HL-60 (cell line): Measurements from ENCODE around the gene OR8D2.

ENCODE experiments used
- DNase-seq, 2 experiments: peaks; one replicate each; pipeline ENCODE4 v3.0.0-alpha.2; 2010 to 2020; ENCODE audit warnings: low read depth in 1 of 2, low spot score in 1 of 2
- H3K27ac ChIP-seq: fragments of 250-450 bp; sonication (Bioruptor Pico); replicated peaks from 2 replicates; pipeline ENCODE4 v1.5.1; 2020; ENCODE audit warnings: mild to moderate bottlenecking, moderate library complexity
- H3K27me3 ChIP-seq: fragments of 250-450 bp; sonication (Bioruptor Pico); 2 replicates; pipeline ENCODE4 v1.5.1; 2021; ENCODE audit warnings: mild to moderate bottlenecking, moderate library complexity; ENCODE audit not compliant: insufficient read depth, poor library complexity, severe bottlenecking
- H3K4me3 ChIP-seq: replicated peaks from 2 replicates; pipeline ENCODE4 v1.5.1; 2011; ENCODE audit warnings: mild to moderate bottlenecking, control low read depth, low read length; ENCODE audit not compliant: insufficient read depth
- GABPA ChIP-seq: IDR thresholded peaks from 2 replicates; pipeline ENCODE4 v1.6.1; 2012; ENCODE audit warnings: low read depth
- POLR2AphosphoS5 ChIP-seq: IDR thresholded peaks from 2 replicates; pipeline ENCODE4 v1.6.1; 2012; ENCODE audit warnings: low read depth
- SPI1 ChIP-seq: IDR thresholded peaks from 2 replicates; pipeline ENCODE4 v1.6.1; 2012; ENCODE audit warnings: low read depth, mild to moderate bottlenecking, borderline replicate concordance
- TF ChIP-seq, protein P1 (sequence below): IDR thresholded peaks from 2 replicates; pipeline ENCODE4 v1.6.1; 2012; ENCODE audit warnings: low read depth; ENCODE audit not compliant: insufficient replicate concordance
- TF ChIP-seq, protein P2 (sequence below): IDR thresholded peaks from one replicate; pipeline ENCODE4 v1.5.1; 2011; ENCODE audit warnings: low read length, control low read depth, inconsistent platforms; ENCODE audit not compliant: insufficient read depth

OR8D2 gene

DNA sequence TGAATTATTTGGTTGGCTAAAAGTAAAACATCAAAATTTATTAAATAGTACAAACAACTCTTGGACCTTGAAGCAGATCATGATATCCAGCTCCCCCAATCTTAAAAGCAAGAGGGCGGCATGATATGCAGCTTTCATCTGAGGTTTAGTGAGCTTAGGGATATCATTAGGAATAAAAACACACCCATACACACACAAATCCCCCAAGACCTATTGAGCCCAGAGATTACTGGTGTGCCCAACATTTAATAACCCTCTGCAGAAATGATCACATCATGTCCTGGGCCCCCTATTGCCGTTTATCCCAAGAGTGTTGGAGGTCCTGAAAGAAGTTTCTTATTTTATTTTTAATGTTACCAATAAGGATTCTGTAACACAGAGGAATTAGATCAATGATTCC, 6.1 kb downstream of the OR8D2 start, which contains the start of gene OR8D1:
Gene OR8D1 (minus strand): TSS at position 101 of the 400 bp plus-strand sequence. CDS start 3,183 bp downstream, outside the sequence.
- no peak for TF ChIP-seq POLR2AphosphoS5
- TF ChIP-seq GABPA: no peak
- DNase-seq: no peak
- no peak within 1 kb of the TSS for H3K4me3 ChIP-seq
- H3K27ac ChIP-seq: no peak within 1 kb of the TSS
- peaks cover 6% of the 10 kb centered on the region for H3K27me3 ChIP-seq

DNA sequence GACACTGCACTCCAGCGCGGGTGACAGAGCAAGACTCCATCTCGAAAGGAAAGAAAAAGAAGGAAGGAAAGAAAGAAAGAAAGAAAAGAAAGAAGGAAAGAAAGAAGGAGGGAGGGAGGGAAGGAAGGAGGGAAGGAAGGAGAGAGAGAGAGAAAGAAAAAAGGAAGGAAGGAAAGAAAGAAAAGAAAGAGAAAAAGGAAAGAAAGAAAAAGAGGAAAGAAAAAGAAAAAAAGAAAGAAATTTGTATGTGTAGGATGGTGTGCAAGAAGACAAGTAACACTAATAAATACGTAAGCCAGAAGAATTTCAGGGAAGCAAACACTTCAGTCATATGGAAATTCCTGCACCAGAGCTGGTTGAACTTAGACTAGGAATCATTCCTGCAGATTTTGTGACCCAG, 6.9 kb downstream of the OR8D2 start:
- Histone ChIP-seq H3K4me3 (no peak overlapping the region), H3K27ac (no peak overlapping the region), H3K27me3 (peaks cover 6% of the 10 kb centered on the region)
- no peak for DNase-seq
- TF ChIP-seq SPI1 (no peak), POLR2AphosphoS5 (no peak), GABPA (no peak)
- TF ChIP-seq, protein P1, sequence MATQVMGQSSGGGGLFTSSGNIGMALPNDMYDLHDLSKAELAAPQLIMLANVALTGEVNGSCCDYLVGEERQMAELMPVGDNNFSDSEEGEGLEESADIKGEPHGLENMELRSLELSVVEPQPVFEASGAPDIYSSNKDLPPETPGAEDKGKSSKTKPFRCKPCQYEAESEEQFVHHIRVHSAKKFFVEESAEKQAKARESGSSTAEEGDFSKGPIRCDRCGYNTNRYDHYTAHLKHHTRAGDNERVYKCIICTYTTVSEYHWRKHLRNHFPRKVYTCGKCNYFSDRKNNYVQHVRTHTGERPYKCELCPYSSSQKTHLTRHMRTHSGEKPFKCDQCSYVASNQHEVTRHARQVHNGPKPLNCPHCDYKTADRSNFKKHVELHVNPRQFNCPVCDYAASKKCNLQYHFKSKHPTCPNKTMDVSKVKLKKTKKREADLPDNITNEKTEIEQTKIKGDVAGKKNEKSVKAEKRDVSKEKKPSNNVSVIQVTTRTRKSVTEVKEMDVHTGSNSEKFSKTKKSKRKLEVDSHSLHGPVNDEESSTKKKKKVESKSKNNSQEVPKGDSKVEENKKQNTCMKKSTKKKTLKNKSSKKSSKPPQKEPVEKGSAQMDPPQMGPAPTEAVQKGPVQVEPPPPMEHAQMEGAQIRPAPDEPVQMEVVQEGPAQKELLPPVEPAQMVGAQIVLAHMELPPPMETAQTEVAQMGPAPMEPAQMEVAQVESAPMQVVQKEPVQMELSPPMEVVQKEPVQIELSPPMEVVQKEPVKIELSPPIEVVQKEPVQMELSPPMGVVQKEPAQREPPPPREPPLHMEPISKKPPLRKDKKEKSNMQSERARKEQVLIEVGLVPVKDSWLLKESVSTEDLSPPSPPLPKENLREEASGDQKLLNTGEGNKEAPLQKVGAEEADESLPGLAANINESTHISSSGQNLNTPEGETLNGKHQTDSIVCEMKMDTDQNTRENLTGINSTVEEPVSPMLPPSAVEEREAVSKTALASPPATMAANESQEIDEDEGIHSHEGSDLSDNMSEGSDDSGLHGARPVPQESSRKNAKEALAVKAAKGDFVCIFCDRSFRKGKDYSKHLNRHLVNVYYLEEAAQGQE: no peak
- TF ChIP-seq, protein P2, sequence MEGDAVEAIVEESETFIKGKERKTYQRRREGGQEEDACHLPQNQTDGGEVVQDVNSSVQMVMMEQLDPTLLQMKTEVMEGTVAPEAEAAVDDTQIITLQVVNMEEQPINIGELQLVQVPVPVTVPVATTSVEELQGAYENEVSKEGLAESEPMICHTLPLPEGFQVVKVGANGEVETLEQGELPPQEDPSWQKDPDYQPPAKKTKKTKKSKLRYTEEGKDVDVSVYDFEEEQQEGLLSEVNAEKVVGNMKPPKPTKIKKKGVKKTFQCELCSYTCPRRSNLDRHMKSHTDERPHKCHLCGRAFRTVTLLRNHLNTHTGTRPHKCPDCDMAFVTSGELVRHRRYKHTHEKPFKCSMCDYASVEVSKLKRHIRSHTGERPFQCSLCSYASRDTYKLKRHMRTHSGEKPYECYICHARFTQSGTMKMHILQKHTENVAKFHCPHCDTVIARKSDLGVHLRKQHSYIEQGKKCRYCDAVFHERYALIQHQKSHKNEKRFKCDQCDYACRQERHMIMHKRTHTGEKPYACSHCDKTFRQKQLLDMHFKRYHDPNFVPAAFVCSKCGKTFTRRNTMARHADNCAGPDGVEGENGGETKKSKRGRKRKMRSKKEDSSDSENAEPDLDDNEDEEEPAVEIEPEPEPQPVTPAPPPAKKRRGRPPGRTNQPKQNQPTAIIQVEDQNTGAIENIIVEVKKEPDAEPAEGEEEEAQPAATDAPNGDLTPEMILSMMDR: no peak

DNA sequence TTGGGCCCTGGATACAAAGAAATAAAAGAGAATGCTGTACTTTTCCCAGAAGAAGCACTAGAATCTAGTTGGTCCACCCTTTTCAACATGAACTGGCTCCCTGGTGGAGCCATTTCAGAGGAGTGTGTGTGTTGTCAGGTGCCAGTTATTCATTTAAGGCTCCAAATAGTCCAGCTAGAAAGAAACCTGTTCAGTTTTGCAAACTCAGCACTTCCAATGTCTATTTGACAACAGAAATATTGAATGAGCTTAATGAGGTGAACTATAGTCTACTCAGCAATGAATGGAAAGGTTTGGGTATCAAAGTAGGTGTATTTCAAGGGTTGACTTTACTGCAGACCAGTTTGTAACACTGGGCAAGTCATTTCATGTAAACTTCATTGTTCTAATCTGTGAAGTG, 8.3 kb downstream of the OR8D2 start:
- peaks cover 1% of the 10 kb centered on the region for H3K27me3 ChIP-seq
- TF ChIP-seq, protein P1: no peak
- TF ChIP-seq SPI1: no peak
- TF ChIP-seq, protein P2: no peak
- no peak for TF ChIP-seq GABPA
- no peak for TF ChIP-seq POLR2AphosphoS5
- H3K27ac ChIP-seq: no peak overlapping the region
- H3K4me3 ChIP-seq: no peak overlapping the region
- DNase-seq: no peak

DNA sequence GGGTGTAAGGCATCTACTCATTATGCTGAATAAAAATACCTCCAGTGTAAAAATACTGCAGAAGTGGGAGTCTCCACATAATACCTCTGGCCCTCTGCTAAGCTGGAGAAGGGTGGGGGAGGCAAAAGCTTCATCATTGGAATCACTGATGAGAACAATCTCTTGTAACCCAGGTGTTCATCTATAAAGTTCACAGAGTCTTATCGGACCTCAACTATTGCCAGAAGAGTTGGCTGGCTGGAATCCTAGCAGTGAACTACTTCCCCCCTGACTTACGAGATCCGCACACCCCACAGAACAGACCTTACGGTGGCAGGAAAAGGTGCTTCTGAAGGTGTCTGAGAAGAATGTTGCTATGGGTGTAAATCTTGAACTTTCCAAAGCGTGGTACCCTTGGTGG, 8.7 kb downstream of the OR8D2 start:
- no peak overlapping the region for H3K4me3 ChIP-seq
- no peaks in the 10 kb centered on the region for H3K27me3 ChIP-seq
- no peak overlapping the region for H3K27ac ChIP-seq
- no peak for DNase-seq
- TF ChIP-seq, protein P2: no peak
- no peak for TF ChIP-seq GABPA
- no peak for TF ChIP-seq POLR2AphosphoS5
- TF ChIP-seq, protein P1: no peak
- TF ChIP-seq SPI1: no peak
